Posterior vena cava (tissue), 2 donors: ENCODE measurements around the gene C1QTNF12. TPM values are rescaled to one million over a fixed set of nuclear protein-coding genes. Genes with fewer than 3 reads are reported as not detected.

ENCODE experiments used
- DNase-seq: peaks from one replicate; pipeline ENCODE4 v3.0.0-alpha.2; 2020; ENCODE audit warnings: low spot score
- intact Hi-C, 2 donors: fragments of 100-400 bp; cut with DNase I; formaldehyde crosslinking; loops; one replicate each; pipeline versions ENCODE4 v1.14.1 to v1.14.2; 2022 to 2023
- long read RNA-seq, 2 donors: library from polyadenylated mRNA; unstranded; transcript quantifications; one replicate each; pipeline ENCODE4 v2.0.0, GENCODE V29; 2020 to 2021
- total RNA-seq, 2 donors: library from RNA; stranded (reverse); fragmentation: NEBNext Ultra II Directional; extraction: Animal tissue kit (Norgen Biotek cat#: 25700); gene quantifications; one replicate each; pipeline ENCODE4 v1.2.1, GENCODE V29; 2021
- donor health status: DM: yes; HTN: yes; CAD: no.
- donor health status: DM: yes; HTN: yes; CAD: no.

Gene C1QTNF12
- 1 to 10 TPM; 1.9 to 4.1 TPM for total RNA-seq
- long read RNA-seq, donor 1, partial matches to known transcripts: 0 of 1 reads
- long read RNA-seq, donor 1, other reads (novel, unspliced or antisense): 0 of 1 reads
- long read RNA-seq, donor 2, partial matches to known transcripts: 0 of 2 reads
- long read RNA-seq, donor 2, other reads (novel, unspliced or antisense): 2 of 2 reads

- no peak for DNase-seq
- intact Hi-C loops: no loop called here
Measured at GRCh38 chr1:1246577-1247340, at the start of gene C1QTNF12. C1QTNF12 (minus strand) TSS chr1:1246722; CDS start chr1:1246690, 32 bp downstream.

- DNase-seq: no peak
- intact Hi-C loops: no loop called here
Measured at GRCh38 chr1:1295154-1295923, 48.8 kb upstream of the C1QTNF12 start.

GRCh38 chr1:1294250-1294890, 47.8 kb upstream of the C1QTNF12 start:
- intact Hi-C loops: loop anchor here in 1 of 2 donors (5.0 kb wide), 1 partner anchor 172 kb away; no protein-coding TSS in a partner anchor
- DNase-seq: no peak

- DNase-seq: no peak
- intact Hi-C loops: loop anchor here in 1 of 2 donors (5.0 kb wide), 1 partner anchor 171 kb away; no protein-coding TSS in a partner anchor
Measured at GRCh38 chr1:1293263-1294249, 47.0 kb upstream of the C1QTNF12 start.

- intact Hi-C loops: loop anchor here in 1 of 2 donors (5.0 kb wide), 1 partner anchor 171 kb away; no protein-coding TSS in a partner anchor
- no peak for DNase-seq
Measured at GRCh38 chr1:1292851-1293250, 46.3 kb upstream of the C1QTNF12 start.

- no peak for DNase-seq
Measured at GRCh38 chr1:1292442-1292779, 45.9 kb upstream of the C1QTNF12 start.

GRCh38 chr1:1291548-1292441, 45.3 kb upstream of the C1QTNF12 start:
- DNase-seq: no peak
- intact Hi-C loops: loop anchor here in 1 of 2 donors (5.0 kb wide), 1 partner anchor 169 kb away; no protein-coding TSS in a partner anchor

More at GRCh38 chr1:1292442-1292779, 45.9 kb upstream of the C1QTNF12 start:
- intact Hi-C loops: loop anchor here in 1 of 2 donors (5.0 kb wide), 1 partner anchor 170 kb away; no protein-coding TSS in a partner anchor

- no peak for DNase-seq
- intact Hi-C loops: loop anchor here in 1 of 2 donors (5.0 kb wide), 1 partner anchor 169 kb away; no protein-coding TSS in a partner anchor
Measured at GRCh38 chr1:1291023-1291528, 44.6 kb upstream of the C1QTNF12 start.

- intact Hi-C loops: loop anchor here (1.0 to 5.0 kb wide), 2 partner anchors 167 to 168 kb away; no protein-coding TSS in a partner anchor
- DNase-seq: no peak
Measured at GRCh38 chr1:1290238-1290731, 43.8 kb upstream of the C1QTNF12 start.

GRCh38 chr1:1287288-1288110, 41.0 kb upstream of the C1QTNF12 start:
- DNase-seq: no peak
- intact Hi-C loops: loop anchor here in 1 of 2 donors (2.0 kb wide), 1 partner anchor 65 kb away; no protein-coding TSS in a partner anchor

GRCh38 chr1:1286313-1287261, 40.1 kb upstream of the C1QTNF12 start:
- DNase-seq: no peak
- intact Hi-C loops: no loop called here

GRCh38 chr1:1285611-1286311, 39.2 kb upstream of the C1QTNF12 start:
- DNase-seq: no peak
- intact Hi-C loops: no loop called here

- intact Hi-C loops: no loop called here
- no peak for DNase-seq
Measured at GRCh38 chr1:1285102-1285571, 38.6 kb upstream of the C1QTNF12 start.
